Endothelial cell of umbilical vein (primary cell): ENCODE results near the gene DCLK1. TPM values are rescaled to one million over a fixed set of nuclear protein-coding genes. Genes with fewer than 3 reads are reported as not detected.

Source experiments
- BruUV-seq: library from RNA; stranded (reverse); fragments of 400-500 nt; replicated peaks from 2 replicates; lab custom pipeline; 2021; lab: Mats Ljungman, UMichigan
- CTCF ChIA-PET: fragments of 300-600, 350-600 bp; sonication (Branson Sonifier 250); formaldehyde crosslinking; loops from one replicate; lab custom pipeline; 2021; ENCODE audit warnings: antibody characterized with exemption, inconsistent platforms; lab: Charles Lee
- POLR2A ChIA-PET: fragments of 300-600, 350-600 bp; sonication (Branson Sonifier 250); formaldehyde crosslinking; loops from one replicate; lab custom pipeline; 2021; ENCODE audit warnings: antibody characterized with exemption, inconsistent platforms; lab: Charles Lee
- DNase-seq: peaks from one replicate; pipeline ENCODE4 v3.0.0-alpha.2; 2011; ENCODE audit warnings: low read depth, low spot score
- FAIRE-seq: peaks from 2 replicates; lab custom pipeline; 2011; peaks lifted over from hg19 to GRCh38; lab: Jason Lieb, UNC
- H2AFZ ChIP-seq: 2 replicates; pipeline ENCODE4 v1.6.0; 2012; ENCODE audit warnings: low read depth, low read length, control low read depth, inconsistent platforms
- H3K27ac ChIP-seq: 2 replicates; pipeline ENCODE4 v1.5.1; 2011; ENCODE audit warnings: low read depth, mild to moderate bottlenecking, control low read depth, low read length, moderate library complexity; ENCODE audit not compliant: insufficient read depth
- H3K27me3 ChIP-seq, 2 experiments: 2 replicates each; pipeline versions ENCODE4 v1.6.0 to v1.6.1; 2011; ENCODE audit warnings: low read length in 2 of 2, mixed read lengths in 1 of 2; ENCODE audit not compliant: control insufficient read depth in 2 of 2, insufficient read depth in 2 of 2
- H3K36me3 ChIP-seq, 2 experiments: 2 replicates in 1 of 2; 3 replicates in 1 of 2; pipeline ENCODE4 v1.5.1; 2011; ENCODE audit warnings: low read length in 2 of 2, mild to moderate bottlenecking in 1 of 2, moderate library complexity in 1 of 2; ENCODE audit not compliant: control insufficient read depth in 2 of 2, insufficient read depth in 2 of 2; ENCODE audit errors: extremely low read depth in 1 of 2
- H3K4me1 ChIP-seq: 3 replicates; pipeline ENCODE4 v1.5.1; 2011; ENCODE audit warnings: mild to moderate bottlenecking, low read length; ENCODE audit not compliant: control insufficient read depth, insufficient read depth; ENCODE audit errors: extremely low read depth
- H3K4me2 ChIP-seq: 2 replicates; pipeline ENCODE4 v1.6.1; 2011; ENCODE audit warnings: low read length, control low read depth, mixed read lengths; ENCODE audit not compliant: insufficient read depth
- H3K4me3 ChIP-seq, 3 experiments: fragments of 200-600 bp in 1 of 3; sonication (generic), shearing (Covaris generic) in 1 of 3; replicated peaks in 1 of 3; 2 replicates each; pipeline ENCODE4 v1.5.1; 2011 to 2016; ENCODE audit warnings: control low read depth in 3 of 3, low read length in 3 of 3, mild to moderate bottlenecking in 2 of 3, inconsistent platforms in 1 of 3, low read depth in 1 of 3, moderate library complexity in 1 of 3; ENCODE audit not compliant: insufficient read depth in 1 of 3
- H3K79me2 ChIP-seq: 2 replicates; pipeline ENCODE4 v1.6.0; 2012; ENCODE audit warnings: low read length, inconsistent platforms; ENCODE audit not compliant: control insufficient read depth, insufficient read depth
- H3K9ac ChIP-seq: replicated peaks from 2 replicates; pipeline ENCODE3; 2011; ENCODE audit warnings: low read length, control low read depth; ENCODE audit not compliant: insufficient read depth; ENCODE audit errors: extremely low read depth
- H3K9me1 ChIP-seq: replicated peaks from 3 replicates; pipeline ENCODE4 v1.6.0; 2011; ENCODE audit warnings: mild to moderate bottlenecking, low read length; ENCODE audit not compliant: control insufficient read depth, insufficient read depth; ENCODE audit errors: extremely low read depth
- H3K9me3 ChIP-seq: replicated peaks from 2 replicates; pipeline ENCODE4 v1.5.1; 2012; ENCODE audit warnings: low read length, inconsistent platforms; ENCODE audit not compliant: control insufficient read depth, insufficient read depth
- H4K20me1 ChIP-seq: replicated peaks from 2 replicates; pipeline ENCODE3; 2011; ENCODE audit warnings: mild to moderate bottlenecking, low read length; ENCODE audit not compliant: control insufficient read depth, insufficient read depth; ENCODE audit errors: extremely low read depth
- CTCF ChIP-seq, 2 donors: IDR thresholded peaks; 1 replicate in 1 of 2; 2 replicates in 1 of 2; pipeline ENCODE4 v1.5.1; 2011; ENCODE audit warnings: low read length in 2 of 2, mild to moderate bottlenecking in 2 of 2, moderate library complexity in 2 of 2, control low read depth in 1 of 2, inconsistent platforms in 1 of 2, low read depth in 1 of 2; ENCODE audit not compliant: insufficient read depth in 1 of 2; ENCODE audit errors: extremely low read depth in 1 of 2
- EZH2 ChIP-seq: IDR thresholded peaks from 2 replicates; pipeline ENCODE4 v1.6.1; 2012; ENCODE audit warnings: borderline replicate concordance, low read depth, mild to moderate bottlenecking, moderate library complexity, low read length, inconsistent platforms; ENCODE audit not compliant: severe bottlenecking
- FOS ChIP-seq: IDR thresholded peaks from 2 replicates; pipeline ENCODE4 v1.6.1; 2011; ENCODE audit warnings: mild to moderate bottlenecking, low read length, moderate library complexity, borderline replicate concordance; ENCODE audit not compliant: insufficient read depth
- GATA2 ChIP-seq: IDR thresholded peaks from 2 replicates; pipeline ENCODE4 v1.7.0; 2011; ENCODE audit warnings: low read depth, mild to moderate bottlenecking, moderate library complexity, mixed read lengths, low read length; ENCODE audit not compliant: insufficient read length, insufficient read depth
- JUN ChIP-seq: IDR thresholded peaks from 2 replicates; pipeline ENCODE4 v1.6.1; 2011; ENCODE audit warnings: borderline replicate concordance, low read depth; ENCODE audit not compliant: insufficient read length, insufficient read depth
- MAX ChIP-seq: IDR thresholded peaks from 2 replicates; pipeline ENCODE4 v1.6.1; 2011; ENCODE audit not compliant: insufficient read depth, insufficient read length
- MYC ChIP-seq: IDR thresholded peaks from one replicate; pipeline ENCODE4 v1.6.1; 2011; ENCODE audit warnings: mild to moderate bottlenecking, low read depth, low read length
- POLR2A ChIP-seq: IDR thresholded peaks from 2 replicates; pipeline ENCODE4 v1.6.1; 2012; ENCODE audit warnings: low read depth, mild to moderate bottlenecking, control low read depth, low read length
- POLR2AphosphoS5 ChIP-seq: IDR thresholded peaks from 2 replicates; pipeline ENCODE4 v1.6.1; 2012; ENCODE audit warnings: low read depth, mild to moderate bottlenecking, control low read depth, low read length, moderate library complexity; ENCODE audit not compliant: insufficient read depth
- dilution Hi-C: fragments of 300-500 bp; cut with MboI; formaldehyde crosslinking; loops from one replicate; pipeline ENCODE4 v1.15.0; 2019; ENCODE audit warnings: low sequenced_read_pairs; ENCODE audit not compliant: extremely low pct_ligation_motif_present
- intact Hi-C: fragments of 100-400 bp; cut with micrococcal nuclease; formaldehyde crosslinking; loops from one replicate; pipeline ENCODE4 v1.10.0; 2022
- polyA plus RNA-seq, 4 experiments: library from polyadenylated mRNA; depleted of rRNA in 3 of 4; stranded (reverse) in 3 of 4; unstranded in 1 of 4; fragments of >200 nt; gene quantifications; 2 replicates each; pipeline versions ENCODE4 v1.2.1 to v1.2.3, GENCODE V29; 2011 to 2012; ENCODE audit warnings: missing spikeins in 1 of 4
- total RNA-seq: library from RNA; stranded (reverse); gene quantifications from 2 replicates; pipeline ENCODE4 v1.2.3, GENCODE V29; 2021

The DCLK1 gene
- total and polyA plus RNA-seq, 2 donors (not counting 3 experiments of a cell fraction or from before 2014, with no cell fraction given) = 0.28 to 3.9 TPM

GRCh38 chr13:35956074-35956473 lies 175.1 kb downstream of the DCLK1 start:
- Histone ChIP-seq H3K9ac (no peak overlapping the region), H3K27ac (no peak overlapping the region), H2AFZ (no peak overlapping the region), H3K79me2 (no peaks in the 10 kb centered on the region), H3K4me3 (no peak overlapping the region), H3K4me1 (no peaks in the 10 kb centered on the region), H3K4me2 (no peak overlapping the region), H3K27me3 (no peaks in the 10 kb centered on the region), H3K36me3 (no peaks in the 10 kb centered on the region), H3K9me1 (no peaks in the 10 kb centered on the region), H3K9me3 (no peaks in the 10 kb centered on the region), H4K20me1 (no peaks in the 10 kb centered on the region)
- BruUV-seq = no TSS peak
- no peak for DNase-seq
- intact Hi-C loops (loop anchor here (10.0 kb wide), 1 partner anchor 741 kb away; no protein-coding TSS in a partner anchor), dilution Hi-C loops (no loop called here)
- no peak for FAIRE-seq
- ChIA-PET CTCF (no interaction called here), POLR2A (no interaction called here)
- TF ChIP-seq MYC = no peak
- no peak for TF ChIP-seq MAX
- no peak for TF ChIP-seq POLR2AphosphoS5
- no peak for TF ChIP-seq FOS
- TF ChIP-seq EZH2 = no peak
- no peak for TF ChIP-seq CTCF (IDR thresholded peaks at IDR 0.05; ENCODE audit: extremely low read depth in 1 of 2, insufficient read depth in 1 of 2, low read depth in 1 of 2, low read length in 2 of 2)
- no peak for TF ChIP-seq POLR2A
- no peak for TF ChIP-seq GATA2
- no peak for TF ChIP-seq JUN
